BLaER1 treated with 17β-estradiol and CSF1 and Interleukin-3, amounts not matched to agents 10 nM and 100 nM (cell line): ENCODE results near the gene KRTAP4-6.
"Not testable (repeated sequence)": the region's sequence is repeated elsewhere in the genome, so short reads cannot be mapped to it uniquely, and the experiment has no call there.

Source experiments
- H3K27ac ChIP-seq, 11 experiments: shearing (Covaris generic); formaldehyde crosslinking; 2 replicates each; pipeline ENCODE4 v1.8.1; 2022
- H3K27me3 ChIP-seq, 11 experiments: shearing (Covaris generic); formaldehyde crosslinking; 2 replicates each; pipeline ENCODE4 v1.8.1; 2022
- H3K36me3 ChIP-seq, 11 experiments: shearing (Covaris generic); formaldehyde crosslinking; 2 replicates each; pipeline ENCODE4 v1.8.1; 2022
- H3K4me1 ChIP-seq, 10 experiments: shearing (Covaris generic); formaldehyde crosslinking; 2 replicates each; pipeline ENCODE4 v1.8.1; 2022
- H3K4me2 ChIP-seq, 11 experiments: shearing (Covaris generic); formaldehyde crosslinking; 2 replicates each; pipeline ENCODE4 v1.8.1; 2022
- H3K4me3 ChIP-seq, 10 experiments: shearing (Covaris generic); formaldehyde crosslinking; 2 replicates each; pipeline ENCODE4 v1.8.1; 2022
- H3K9ac ChIP-seq, 11 experiments: shearing (Covaris generic); formaldehyde crosslinking; 2 replicates each; pipeline ENCODE4 v1.8.1; 2022
- H3K9me3 ChIP-seq, 11 experiments: shearing (Covaris generic); formaldehyde crosslinking; replicated peaks in 1 of 11; 2 replicates each; pipeline ENCODE4 v1.8.1; 2022
- H4K20me1 ChIP-seq, 11 experiments: shearing (Covaris generic); formaldehyde crosslinking; 2 replicates each; pipeline ENCODE4 v1.8.1; 2022
- Cebpa-rat ChIP-seq, 11 experiments: shearing (Covaris generic); IDR thresholded peaks; 2 replicates each; pipeline ENCODE4 v1.8.1; 2022

The KRTAP4-6 gene

DNA sequence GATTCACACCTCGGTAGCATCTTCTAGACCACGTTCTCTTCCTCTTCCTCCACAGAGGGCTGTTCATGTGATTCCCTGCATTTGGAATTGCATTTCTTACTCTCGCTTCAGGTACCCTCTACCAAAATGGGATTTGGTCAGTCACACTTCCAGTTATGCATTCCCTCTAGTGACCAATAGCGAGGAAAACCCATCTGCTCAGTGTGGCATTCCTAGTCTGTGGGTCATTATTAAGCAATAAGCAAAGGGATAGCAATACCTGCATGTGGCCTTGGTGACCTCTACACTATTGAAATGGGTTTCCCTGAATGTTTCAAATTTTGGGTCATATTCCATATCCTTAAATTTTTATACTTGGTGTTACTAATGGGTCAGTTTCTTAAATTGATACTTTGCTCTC lies 9.7 kb upstream of the KRTAP4-6 start:
- Histone ChIP-seq H3K9me3 (0 out of 22 replicates have a peak, but pooled peaks cover 0 to 3% (median 0%) of the 10 kb centered on the region in 11 experiments), H3K9ac (no peak overlapping the region), H4K20me1 (no peaks in the 10 kb centered on the region), H3K4me1 (peaks cover 0 to 14% (median 0%) of the 10 kb centered on the region in 10 experiments; a peak in 4 of 20 replicates), H3K4me3 (no peak overlapping the region), H3K36me3 (no peaks in the 10 kb centered on the region), H3K27me3 (no peaks in the 10 kb centered on the region), H3K27ac (no peak overlapping the region), H3K4me2 (no peak overlapping the region)
- no peak for TF ChIP-seq Cebpa-rat (IDR thresholded peaks at IDR 0.05)

DNA sequence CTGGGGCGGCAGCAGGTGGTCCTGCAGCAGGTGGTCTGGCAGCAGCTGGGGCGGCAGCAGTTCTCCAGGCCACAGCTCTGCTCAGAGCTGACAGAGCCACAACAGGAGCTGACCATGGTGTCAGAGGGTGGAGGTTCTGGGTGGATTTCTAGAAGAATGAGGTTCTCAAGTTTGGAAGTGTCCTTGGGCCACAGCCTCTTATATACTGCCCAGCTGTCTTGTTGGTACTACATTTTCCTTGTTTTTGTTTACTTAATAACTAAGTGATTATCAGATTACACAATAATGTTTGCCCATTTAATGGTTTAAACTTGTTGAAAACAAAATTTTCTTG lies 9.3 kb upstream of the KRTAP4-6 start, which contains the start of gene KRTAP4-5:
KRTAP4-5 (minus strand) TSS at position 174 of the 334 bp plus-strand sequence; CDS start at position 116, 58 bp downstream.
- Histone ChIP-seq H3K4me1 (peaks cover 0 to 14% (median 0%) of the 10 kb centered on the region in 10 experiments; a peak in 4 of 20 replicates), H3K4me2 (no peak within 1 kb of the TSS), H3K4me3 (no peak within 1 kb of the TSS), H3K9ac (no peak within 1 kb of the TSS), H3K36me3 (no peaks in the 10 kb centered on the region), H3K27ac (no peak within 1 kb of the TSS), H3K9me3 (peaks cover 0 to 6% (median 0%) of the 10 kb centered on the region in 11 experiments; a peak in 1 of 22 replicates), H4K20me1 (no peaks in the 10 kb centered on the region), H3K27me3 (no peaks in the 10 kb centered on the region)
- no peak for TF ChIP-seq Cebpa-rat (IDR thresholded peaks at IDR 0.05)

GRCh38 chr17:41148971-41149651 lies 8.8 kb upstream of the KRTAP4-6 start:
- not testable (repeated sequence) for H3K9ac ChIP-seq, H4K20me1 ChIP-seq, H3K4me1 ChIP-seq, H3K36me3 ChIP-seq, H3K27ac ChIP-seq, H3K4me3 ChIP-seq, H3K4me2 ChIP-seq, H3K27me3 ChIP-seq
- peaks cover 4 to 11% (median 5%) of the 10 kb centered on the region in 11 experiments for H3K9me3 ChIP-seq

DNA sequence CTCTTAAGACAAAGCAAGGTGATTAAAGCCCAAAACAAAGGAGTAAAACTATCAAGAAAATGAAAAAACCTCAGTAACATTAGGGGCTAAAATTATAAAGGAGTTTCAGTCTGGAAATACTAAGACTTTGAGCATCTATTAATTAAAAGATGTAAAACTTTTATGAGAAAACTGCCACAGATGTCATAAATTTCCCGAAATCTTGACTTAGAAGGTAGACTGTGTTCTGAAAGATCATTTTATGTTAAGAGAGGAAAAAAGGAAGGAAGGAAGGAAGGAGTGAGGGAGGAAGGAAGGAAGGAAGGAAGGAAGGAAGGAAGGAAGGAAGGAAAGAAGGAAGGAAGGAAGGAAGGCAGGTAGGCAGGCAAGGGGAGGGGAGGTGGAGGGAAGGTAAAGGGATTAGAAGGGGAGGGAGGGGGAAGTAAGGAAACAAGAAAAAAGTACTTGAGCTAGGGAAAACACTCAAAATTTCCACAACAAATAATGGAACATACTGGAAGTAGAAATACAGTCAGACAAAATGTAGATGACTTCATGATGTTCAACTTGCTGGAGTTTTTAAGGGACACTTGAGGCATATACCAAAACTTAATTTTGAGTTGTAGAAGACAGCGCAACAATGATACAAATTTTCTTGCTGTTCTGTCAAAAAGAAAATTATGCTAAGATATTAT lies 7.3 kb upstream of the KRTAP4-6 start:
- Histone ChIP-seq H3K36me3 (peaks cover 0 to 3% (median 0%) of the 10 kb centered on the region in 11 experiments; a peak in 1 of 22 replicates), H3K4me1 (no peaks in the 10 kb centered on the region), H3K27ac (no peak overlapping the region), H3K4me3 (no peak overlapping the region), H3K9me3 (peaks cover 18 to 25% (median 19%) of the 10 kb centered on the region in 11 experiments), H3K4me2 (no peak overlapping the region), H4K20me1 (no peaks in the 10 kb centered on the region), H3K27me3 (no peaks in the 10 kb centered on the region), H3K9ac (no peak overlapping the region)
- TF ChIP-seq Cebpa-rat (IDR thresholded peaks at IDR 0.05) = no peak

DNA sequence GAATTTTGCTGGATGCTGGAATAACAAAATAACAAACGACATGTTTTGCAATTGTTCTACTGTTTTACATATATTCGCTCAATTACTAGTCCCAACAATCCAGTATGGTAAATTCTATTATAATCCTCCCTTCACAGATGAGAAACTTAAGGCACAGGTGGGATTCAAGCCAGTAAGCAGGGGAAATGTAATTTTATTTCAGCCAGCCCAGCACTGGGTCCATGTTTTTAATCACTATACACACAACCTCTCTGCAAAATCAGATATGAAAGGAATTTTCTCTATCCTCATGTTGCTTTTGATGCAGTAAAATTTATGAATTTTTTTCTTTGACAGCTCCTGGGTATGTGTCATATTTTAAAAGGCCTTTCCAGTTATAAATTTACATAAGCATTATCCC lies 4.9 kb upstream of the KRTAP4-6 start:
- no peak overlapping the region for H3K27ac ChIP-seq
- H3K27me3 ChIP-seq = no peaks in the 10 kb centered on the region
- H3K4me3 ChIP-seq = no peak overlapping the region
- no peak overlapping the region for H3K4me2 ChIP-seq
- H4K20me1 ChIP-seq = no peaks in the 10 kb centered on the region
- peaks cover 0 to 3% (median 0%) of the 10 kb centered on the region in 11 experiments; a peak in 1 of 22 replicates for H3K36me3 ChIP-seq
- H3K9ac ChIP-seq = no peak overlapping the region
- H3K4me1 ChIP-seq = peaks cover 0 to 5% (median 0%) of the 10 kb centered on the region in 10 experiments; a peak in 2 of 20 replicates
- peaks cover 40 to 49% (median 43%) of the 10 kb centered on the region in 11 experiments for H3K9me3 ChIP-seq
- no peak for TF ChIP-seq Cebpa-rat (IDR thresholded peaks at IDR 0.05)

GRCh38 chr17:41144846-41145245 lies 4.5 kb upstream of the KRTAP4-6 start:
- Histone ChIP-seq H3K4me3 (no peak overlapping the region), H3K27ac (no peak overlapping the region), H4K20me1 (no peaks in the 10 kb centered on the region), H3K9ac (no peak overlapping the region), H3K4me2 (no peak overlapping the region), H3K9me3 (peaks cover 44 to 53% (median 47%) of the 10 kb centered on the region in 11 experiments), H3K4me1 (peaks cover 0 to 5% (median 0%) of the 10 kb centered on the region in 10 experiments; a peak in 2 of 20 replicates), H3K27me3 (no peaks in the 10 kb centered on the region), H3K36me3 (peaks cover 0 to 3% (median 0%) of the 10 kb centered on the region in 11 experiments; a peak in 1 of 22 replicates)
- no peak for TF ChIP-seq Cebpa-rat (IDR thresholded peaks at IDR 0.05)

DNA sequence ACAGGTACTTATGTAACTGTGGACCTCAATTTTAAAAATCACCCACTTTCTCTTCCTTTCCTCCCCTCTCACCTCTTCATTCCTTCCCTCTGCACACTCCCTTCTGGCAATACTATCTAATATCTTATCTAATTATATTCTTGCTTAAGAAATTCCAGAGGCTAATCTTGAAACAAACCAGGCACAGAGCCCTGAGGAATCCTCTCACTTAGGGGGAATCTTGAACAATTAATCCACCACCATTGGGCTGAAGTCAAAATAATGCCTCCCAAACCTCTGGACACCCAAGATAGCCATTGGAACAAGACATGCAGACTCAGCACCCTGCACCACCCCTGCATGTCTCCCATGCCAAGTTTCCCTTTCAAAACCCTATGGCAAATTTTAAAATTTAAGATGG lies 1.0 kb upstream of the KRTAP4-6 start:
- TF ChIP-seq Cebpa-rat (IDR thresholded peaks at IDR 0.05) = no peak
- Histone ChIP-seq H4K20me1 (no peaks in the 10 kb centered on the region), H3K4me1 (peaks cover 0 to 5% (median 0%) of the 10 kb centered on the region in 10 experiments; a peak in 2 of 20 replicates), H3K9ac (no peak overlapping the region), H3K4me3 (no peak overlapping the region), H3K4me2 (no peak overlapping the region), H3K9me3 (peaks cover 58 to 78% (median 71%) of the 10 kb centered on the region in 11 experiments), H3K27me3 (no peaks in the 10 kb centered on the region), H3K27ac (no peak overlapping the region), H3K36me3 (peaks cover 0 to 3% (median 0%) of the 10 kb centered on the region in 11 experiments; a peak in 1 of 22 replicates)

DNA sequence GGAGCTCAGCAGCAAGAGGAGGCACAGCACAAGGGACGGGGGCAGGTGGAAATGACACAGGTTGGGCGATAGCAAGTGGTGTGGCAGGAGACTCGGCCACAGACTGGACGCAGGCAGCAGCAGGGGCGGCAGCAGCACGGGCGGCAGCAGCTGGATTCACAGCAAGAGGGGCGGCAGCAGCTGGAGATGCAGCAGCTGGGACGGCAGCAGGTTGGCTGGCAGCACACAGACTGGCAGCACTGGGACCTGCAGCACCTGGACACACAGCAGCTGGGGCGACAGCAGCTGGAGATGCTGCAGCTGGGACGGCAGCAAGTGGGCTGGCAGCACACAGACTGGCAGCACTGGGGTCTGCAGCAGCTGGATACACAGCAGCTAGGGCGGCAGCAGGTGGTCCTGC lies 479 bp downstream of the KRTAP4-6 start:
- not testable (repeated sequence) for H3K27ac ChIP-seq, H3K36me3 ChIP-seq, H3K4me3 ChIP-seq, H4K20me1 ChIP-seq, H3K27me3 ChIP-seq, H3K4me1 ChIP-seq, H3K9ac ChIP-seq, H3K4me2 ChIP-seq
- H3K9me3 ChIP-seq = peaks cover 58 to 79% (median 71%) of the 10 kb centered on the region in 11 experiments

DNA sequence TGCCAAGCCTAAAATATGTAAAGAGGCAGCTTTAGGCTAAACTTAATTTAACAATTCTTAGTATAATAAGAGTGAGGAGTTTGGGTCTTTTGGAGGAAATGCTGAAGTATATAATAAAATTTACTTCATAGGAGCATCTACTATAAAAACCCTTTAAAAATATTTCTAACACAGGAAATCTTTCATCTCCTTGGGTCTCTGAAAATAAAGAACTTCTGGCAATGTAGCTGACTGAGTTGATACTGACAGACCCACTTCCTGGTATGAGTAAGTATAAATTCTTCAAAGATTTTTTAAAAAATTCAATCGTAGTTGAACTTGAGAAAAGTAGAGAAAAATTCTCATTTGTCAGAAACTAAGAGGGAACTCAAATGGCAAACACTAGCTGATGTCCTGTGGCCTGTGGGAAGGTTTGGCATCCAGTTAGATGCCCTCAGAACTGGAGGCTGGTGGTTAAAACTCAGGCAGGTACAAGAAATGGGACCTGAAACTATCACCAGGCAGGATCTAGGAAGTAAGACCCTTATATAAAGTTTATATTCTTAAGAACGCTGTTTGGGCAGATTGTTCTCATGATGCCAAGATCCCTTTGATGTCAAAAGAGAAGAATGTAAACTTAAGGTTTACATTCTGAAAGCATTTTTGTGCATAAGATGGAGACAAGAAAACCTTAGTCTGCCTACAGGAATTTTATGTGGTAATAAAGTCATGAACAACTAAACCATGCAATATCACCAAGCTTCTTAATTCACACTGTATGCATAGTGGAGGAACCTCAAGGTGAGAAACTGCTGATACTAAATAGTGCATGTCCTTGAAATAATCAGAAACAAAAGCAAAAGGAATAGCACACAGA lies 6.2 kb downstream of the KRTAP4-6 start:
- no peak overlapping the region for H3K4me3 ChIP-seq
- peak overlapping the region; percentile 17 to 55 (median 36); a peak in 15 of 22 replicates for H3K4me2 ChIP-seq
- no peak for TF ChIP-seq Cebpa-rat (IDR thresholded peaks at IDR 0.05)
- H3K4me1 ChIP-seq = peaks cover 9 to 33% (median 13%) of the 10 kb centered on the region in 10 experiments; a peak in 19 of 20 replicates
- H3K27me3 ChIP-seq = no peaks in the 10 kb centered on the region
- H4K20me1 ChIP-seq = no peaks in the 10 kb centered on the region
- H3K9ac ChIP-seq = no peak overlapping the region
- peak overlapping the region in 2 of 11 experiments; percentile 23 to 33; a peak in 3 of 22 replicates for H3K27ac ChIP-seq
- H3K9me3 ChIP-seq = peaks cover 9 to 27% (median 18%) of the 10 kb centered on the region in 11 experiments; a peak in 16 of 22 replicates
- no peaks in the 10 kb centered on the region for H3K36me3 ChIP-seq
